K562 (cell line): ENCODE results near the gene DYRK1A. TPM values are rescaled to one million over a fixed set of nuclear protein-coding genes. Genes with fewer than 3 reads are reported as not detected.

ENCODE experiments used
- CBX3 ChIP-seq, 2 experiments: IDR thresholded peaks; 1 replicate in 1 of 2; 2 replicates in 1 of 2; pipeline ENCODE4 v1.6.1; 2012; ENCODE audit warnings: inconsistent platforms in 2 of 2, low read length in 2 of 2, borderline replicate concordance in 1 of 2, control low read depth in 1 of 2
- E2F6 ChIP-seq, 2 experiments: IDR thresholded peaks; 2 replicates each; pipeline ENCODE4 v1.6.1; 2011; ENCODE audit warnings: borderline replicate concordance in 1 of 2, control low read depth in 1 of 2, low read depth in 1 of 2, low read length in 1 of 2, mild to moderate bottlenecking in 1 of 2, mixed read lengths in 1 of 2, moderate library complexity in 1 of 2; ENCODE audit not compliant: insufficient read depth in 1 of 2, insufficient read length in 1 of 2, poor library complexity in 1 of 2, severe bottlenecking in 1 of 2; ENCODE audit errors: extremely low read depth in 1 of 2
- ELF4 ChIP-seq: fragments of 450-650 bp; formaldehyde crosslinking; IDR thresholded peaks from 2 replicates; pipeline ENCODE4 v1.4.0; 2022; ENCODE audit warnings: missing genetic modification characterization
- HDAC8 ChIP-seq: fragments of 450-650 bp; IDR thresholded peaks from 2 replicates; pipeline ENCODE4 v1.6.1; 2016; ENCODE audit warnings: mild to moderate bottlenecking, missing genetic modification characterization, moderate library complexity, missing compliant biosample characterization
- MCM3 ChIP-seq: fragments of 450-650 bp; IDR thresholded peaks from 2 replicates; pipeline ENCODE4 v1.6.1; 2016
- MYBL2 ChIP-seq, 2 experiments: fragments of 450-650 bp in 1 of 2; sonication (generic) in 1 of 2; formaldehyde crosslinking in 1 of 2; IDR thresholded peaks; 2 replicates each; pipeline versions ENCODE4 v1.6.1 to v1.8.1; 2017 to 2022; ENCODE audit warnings: borderline replicate concordance in 1 of 2, inconsistent platforms in 1 of 2, low read depth in 1 of 2, mild to moderate bottlenecking in 1 of 2, missing genetic modification reagents in 1 of 2, moderate library complexity in 1 of 2
- SMAD3 ChIP-seq: fragments of 450-650 bp; formaldehyde crosslinking; conservative IDR thresholded peaks from 2 replicates; pipeline ENCODE4 v1.4.0; 2020; ENCODE audit warnings: mild to moderate bottlenecking
- SMARCC2 ChIP-seq: fragments of 450-650 bp; IDR thresholded peaks from 2 replicates; pipeline ENCODE4 v1.6.1; 2017; ENCODE audit warnings: antibody characterized with exemption, moderate library complexity, mild to moderate bottlenecking, low read depth
- ZBTB1 ChIP-seq: sonication (generic); formaldehyde crosslinking; IDR thresholded peaks from 2 replicates; pipeline ENCODE4 v1.8.1; 2023; ENCODE audit warnings: missing genetic modification reagents, low read depth, mild to moderate bottlenecking, borderline replicate concordance
- ZFP91 ChIP-seq: sonication (generic); formaldehyde crosslinking; IDR thresholded peaks from 2 replicates; pipeline ENCODE4 v1.8.0; 2022; ENCODE audit warnings: mild to moderate bottlenecking, missing genetic modification reagents
- ZKSCAN3 ChIP-seq: fragments of 250-450 bp; sonication (Bioruptor Pico); IDR thresholded peaks from 2 replicates; pipeline ENCODE4 v1.4.0; 2020
- ZNF311 ChIP-seq: fragments of 250-450 bp; sonication (Bioruptor Pico); IDR thresholded peaks from 2 replicates; pipeline ENCODE4 v1.4.0; 2020; ENCODE audit warnings: mild to moderate bottlenecking, moderate library complexity
- ZNF518B ChIP-seq: fragments of 250-450 bp; sonication (Bioruptor Pico); IDR thresholded peaks from 2 replicates; pipeline ENCODE4 v1.5.0; 2021; ENCODE audit warnings: mild to moderate bottlenecking, moderate library complexity
- ZNF696 ChIP-seq: fragments of 250-450 bp; sonication (Bioruptor Pico); conservative IDR thresholded peaks from 2 replicates; pipeline ENCODE4 v1.4.0; 2020; ENCODE audit warnings: mild to moderate bottlenecking, moderate library complexity
- ZZZ3 ChIP-seq: fragments of 450-650 bp; IDR thresholded peaks from 2 replicates; pipeline ENCODE4 v1.6.1; 2016; ENCODE audit warnings: antibody characterized with exemption, mild to moderate bottlenecking, moderate library complexity
- polyA plus RNA-seq, 8 experiments: library from polyadenylated mRNA; depleted of rRNA in 4 of 8; stranded (reverse) in 5 of 8; unstranded in 3 of 8; fragments of >200 nt; fragmentation: Nextera tagmentation in 2 of 8; fragmentation: Illumina TruSeq in 1 of 8; extraction: Ambion mirVana in 2 of 8; extraction: Trizol in 1 of 8; gene quantifications; 2 replicates each; pipeline versions ENCODE4 v1.2.1 to v1.2.3, GENCODE V29; 2011 to 2014; ENCODE audit warnings: inconsistent platforms in 1 of 8, missing spikeins in 1 of 8
- total RNA-seq, 7 experiments: library from RNA; depleted of rRNA in 6 of 7; stranded (reverse); fragments of >200 nt in 6 of 7; fragmentation: Illumina TruSeq in 2 of 7; extraction: Trizol in 2 of 7; gene quantifications; 2 replicates each; pipeline versions ENCODE4 v1.2.1 to v1.2.3, GENCODE V29; 2011 to 2021; ENCODE audit warnings: low replicate concordance in 1 of 7
- TF ChIP-seq, protein P1 (sequence below): sonication (generic); formaldehyde crosslinking; IDR thresholded peaks from 2 replicates; pipeline ENCODE4 v1.8.1; 2023; ENCODE audit warnings: mild to moderate bottlenecking, missing genetic modification reagents, moderate library complexity
- TF ChIP-seq, protein P2 (sequence below): IDR thresholded peaks from 2 replicates; pipeline ENCODE4 v1.6.1; 2012; ENCODE audit warnings: low read depth, low read length, improper control_type of control experiment, borderline replicate concordance

DYRK1A gene
- total and polyA plus RNA-seq, 9 of the 15 experiments (the other 6 are each of a cell fraction or from before 2014, with no cell fraction given) = 3.7 to 64.8 (median 42.3) TPM

DNA sequence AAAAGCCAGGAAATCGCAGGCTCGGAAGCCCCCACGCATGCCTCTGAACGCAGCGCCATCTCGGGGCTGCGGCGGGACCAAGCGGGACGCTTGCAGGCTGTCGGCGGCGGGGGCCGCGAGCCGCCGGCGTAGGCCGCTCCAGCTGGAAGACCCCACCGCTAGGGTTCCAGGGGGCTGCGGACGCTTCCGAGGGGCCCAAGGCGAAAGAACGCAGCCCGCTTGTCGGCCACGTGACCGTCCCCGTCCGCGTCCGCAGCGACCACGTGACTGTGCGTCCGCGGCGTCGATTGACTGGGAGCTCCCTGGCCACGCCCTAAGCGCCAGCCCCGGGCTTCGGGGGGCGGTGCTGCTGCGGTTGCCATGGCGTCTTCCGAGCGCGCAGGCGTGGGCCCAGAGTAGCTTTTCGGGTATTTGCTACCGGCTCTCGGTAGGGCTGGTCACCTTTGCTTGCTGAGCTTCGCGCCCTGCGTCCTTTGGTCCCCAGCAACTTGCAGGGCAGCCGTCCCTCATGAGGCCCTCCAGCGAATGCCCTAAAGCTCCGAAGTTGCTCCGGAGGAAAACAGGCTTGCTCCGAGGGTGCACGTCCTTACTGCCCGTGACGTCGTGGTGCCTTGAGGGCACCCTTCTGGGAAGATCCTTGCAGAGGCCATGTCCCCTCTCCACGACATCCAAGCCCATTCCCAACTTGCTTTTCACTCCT, 197.2 kb downstream of the DYRK1A start (continued):
- TF ChIP-seq E2F6 (IDR thresholded peaks at IDR 0.05; ENCODE audit: borderline replicate concordance in 1 of 2, extremely low read depth in 1 of 2, insufficient read depth in 1 of 2, insufficient read length in 1 of 2, low read depth in 1 of 2, low read length in 1 of 2, poor library complexity in 1 of 2, severe bottlenecking in 1 of 2) (peak; percentile 96 to 99), HDAC8 (tag) (no peak), ZFP91 (CRISPR knock-in tag) (peak; percentile 82; the same call in 1 of the 2 replicates), ZZZ3 (no peak), ZNF518B (CRISPR knock-in tag) (no peak), ELF4 (CRISPR knock-in tag) (no peak), ZBTB1 (CRISPR knock-in tag) (peak; percentile 45; the same call in 1 of the 2 replicates), CBX3 (IDR thresholded peaks at IDR 0.05; ENCODE audit: borderline replicate concordance in 1 of 2, low read length in 2 of 2) (peak in 1 of 2 experiments; percentile 74; a peak in 1 of 3 replicates), ZKSCAN3 (no peak), ZNF696 (CRISPR knock-in tag) (no peak), ZNF311 (CRISPR knock-in tag) (no peak), SMARCC2 (no peak), SMAD3 (no peak), MYBL2 (IDR thresholded peaks at IDR 0.05; ENCODE audit: low read depth) (no peak), MYBL2 (CRISPR knock-in tag; IDR thresholded peaks at IDR 0.05; ENCODE audit: borderline replicate concordance) (no peak), MCM3 (no peak)
- TF ChIP-seq, protein P1, sequence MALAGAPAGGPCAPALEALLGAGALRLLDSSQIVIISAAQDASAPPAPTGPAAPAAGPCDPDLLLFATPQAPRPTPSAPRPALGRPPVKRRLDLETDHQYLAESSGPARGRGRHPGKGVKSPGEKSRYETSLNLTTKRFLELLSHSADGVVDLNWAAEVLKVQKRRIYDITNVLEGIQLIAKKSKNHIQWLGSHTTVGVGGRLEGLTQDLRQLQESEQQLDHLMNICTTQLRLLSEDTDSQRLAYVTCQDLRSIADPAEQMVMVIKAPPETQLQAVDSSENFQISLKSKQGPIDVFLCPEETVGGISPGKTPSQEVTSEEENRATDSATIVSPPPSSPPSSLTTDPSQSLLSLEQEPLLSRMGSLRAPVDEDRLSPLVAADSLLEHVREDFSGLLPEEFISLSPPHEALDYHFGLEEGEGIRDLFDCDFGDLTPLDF = peak; percentile 57
- TF ChIP-seq, protein P2, sequence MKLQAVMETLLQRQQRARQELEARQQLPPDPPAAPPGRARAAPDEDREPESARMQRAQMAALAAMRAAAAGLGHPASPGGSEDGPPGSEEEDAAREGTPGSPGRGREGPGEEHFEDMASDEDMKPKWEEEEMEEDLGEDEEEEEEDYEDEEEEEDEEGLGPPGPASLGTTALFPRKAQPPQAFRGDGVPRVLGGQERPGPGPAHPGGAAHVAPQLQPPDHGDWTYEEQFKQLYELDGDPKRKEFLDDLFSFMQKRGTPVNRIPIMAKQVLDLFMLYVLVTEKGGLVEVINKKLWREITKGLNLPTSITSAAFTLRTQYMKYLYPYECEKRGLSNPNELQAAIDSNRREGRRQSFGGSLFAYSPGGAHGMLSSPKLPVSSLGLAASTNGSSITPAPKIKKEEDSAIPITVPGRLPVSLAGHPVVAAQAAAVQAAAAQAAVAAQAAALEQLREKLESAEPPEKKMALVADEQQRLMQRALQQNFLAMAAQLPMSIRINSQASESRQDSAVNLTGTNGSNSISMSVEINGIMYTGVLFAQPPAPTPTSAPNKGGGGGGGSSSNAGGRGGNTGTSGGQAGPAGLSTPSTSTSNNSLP = no peak
